GM18909 (cell line): ENCODE data around the gene ZNF683.
"Not testable (repeated sequence)": the region's sequence is repeated elsewhere in the genome, so short reads cannot be mapped to it uniquely, and the experiment has no call there.

Experiments
- ATAC-seq: cut with Tn5 transposase; IDR thresholded peaks from one replicate; pipeline ENCODE4 v1.9.1; 2021; ENCODE audit warnings: mild to moderate bottlenecking; ENCODE audit not compliant: unreplicated experiment, poor library complexity

Gene ZNF683

GRCh38 chr1:26340047-26340481 is 32.5 kb downstream of the ZNF683 start:
- ATAC-seq: no peak

GRCh38 chr1:26338670-26339069 is 33.9 kb downstream of the ZNF683 start:
- no peak for ATAC-seq

GRCh38 chr1:26337625-26338024 is 34.9 kb downstream of the ZNF683 start:
- ATAC-seq: no peak

- no peak for ATAC-seq
These were observed 35.4 kb downstream of the ZNF683 start for GRCh38 chr1:26337206-26337535.

- peak; percentile 51 for ATAC-seq
These were observed 35.9 kb downstream of the ZNF683 start for GRCh38 chr1:26336477-26337205.

GRCh38 chr1:26335774-26336476 is 36.6 kb downstream of the ZNF683 start:
- ATAC-seq: no peak

- ATAC-seq: not testable (repeated sequence)
These were observed 39.2 kb downstream of the ZNF683 start for GRCh38 chr1:26333312-26333711.

GRCh38 chr1:26330276-26330675 is 42.3 kb downstream of the ZNF683 start:
- no peak for ATAC-seq

- ATAC-seq: not testable (repeated sequence)
These were observed 43.2 kb downstream of the ZNF683 start for GRCh38 chr1:26329380-26329779.

GRCh38 chr1:26328597-26328996 is 44.0 kb downstream of the ZNF683 start:
- no peak for ATAC-seq

GRCh38 chr1:26327956-26328362 is 44.6 kb downstream of the ZNF683 start:
- ATAC-seq: no peak

- no peak for ATAC-seq
These were observed 48.0 kb downstream of the ZNF683 start for GRCh38 chr1:26324550-26324949.

GRCh38 chr1:26323382-26323781 is 49.2 kb downstream of the ZNF683 start:
- no peak for ATAC-seq

GRCh38 chr1:26322042-26322331 is 50.6 kb downstream of the ZNF683 start:
- no peak for ATAC-seq

- ATAC-seq: peak; percentile 48
These were observed 51.1 kb downstream of the ZNF683 start for GRCh38 chr1:26321315-26322041.

- no peak for ATAC-seq
These were observed 51.7 kb downstream of the ZNF683 start for GRCh38 chr1:26320896-26321295.

GRCh38 chr1:26318338-26319064 is 54.0 kb downstream of the ZNF683 start:
- ATAC-seq: no peak

- ATAC-seq: no peak
These were observed 54.8 kb downstream of the ZNF683 start, which contains the start of gene CD52 for GRCh38 chr1:26317612-26318337. Gene CD52 (plus strand): TSS chr1:26317958. CDS start chr1:26318018, 60 bp downstream.

GRCh38 chr1:26317146-26317545 is 55.4 kb downstream of the ZNF683 start:
- ATAC-seq: no peak
